Ishikawa (cell line): Measurements from ENCODE around the gene PGAP6.

Source experiments
- CEBPB ChIP-seq: IDR thresholded peaks from 2 replicates; pipeline ENCODE4 v1.6.1; 2012
- CREB1 ChIP-seq: IDR thresholded peaks from 2 replicates; pipeline ENCODE4 v1.6.1; 2012; ENCODE audit warnings: low read depth
- EGR1 ChIP-seq: IDR thresholded peaks from 2 replicates; pipeline ENCODE4 v1.6.1; 2012
- EP300 ChIP-seq: IDR thresholded peaks from 2 replicates; pipeline ENCODE4 v1.6.1; 2012; ENCODE audit warnings: borderline replicate concordance
- FOXM1 ChIP-seq: IDR thresholded peaks from 2 replicates; pipeline ENCODE4 v1.6.1; 2012; ENCODE audit warnings: low read depth, borderline replicate concordance
- NFIC ChIP-seq: IDR thresholded peaks from 2 replicates; pipeline ENCODE4 v1.6.1; 2012
- RAD21 ChIP-seq: IDR thresholded peaks from 2 replicates; pipeline ENCODE4 v1.6.1; 2012; ENCODE audit warnings: low read depth
- REST ChIP-seq: IDR thresholded peaks from 2 replicates; pipeline ENCODE4 v1.6.1; 2012; ENCODE audit warnings: low read depth, mild to moderate bottlenecking
- TAF1 ChIP-seq: IDR thresholded peaks from 2 replicates; pipeline ENCODE4 v1.6.1; 2012; ENCODE audit warnings: low read depth, mild to moderate bottlenecking
- TCF12 ChIP-seq: IDR thresholded peaks from 2 replicates; pipeline ENCODE4 v1.6.1; 2012; ENCODE audit warnings: low read depth
- TEAD4 ChIP-seq: IDR thresholded peaks from 2 replicates; pipeline ENCODE4 v1.6.1; 2012
- YY1 ChIP-seq: IDR thresholded peaks from 2 replicates; pipeline ENCODE4 v1.6.1; 2012; ENCODE audit warnings: low read depth
- ZBTB7A ChIP-seq: IDR thresholded peaks from 2 replicates; pipeline ENCODE4 v1.6.1; 2012; ENCODE audit warnings: low read depth
- TF ChIP-seq, protein P1 (sequence below): IDR thresholded peaks from 2 replicates; pipeline ENCODE4 v1.6.1; 2012
- TF ChIP-seq, protein P2 (sequence below): IDR thresholded peaks from 2 replicates; pipeline ENCODE4 v1.6.1; 2012

The PGAP6 gene

GRCh38 chr16:398561-399339, 17.0 kb upstream of the PGAP6 start:
- TF ChIP-seq FOXM1: no peak
- TF ChIP-seq, protein P1, sequence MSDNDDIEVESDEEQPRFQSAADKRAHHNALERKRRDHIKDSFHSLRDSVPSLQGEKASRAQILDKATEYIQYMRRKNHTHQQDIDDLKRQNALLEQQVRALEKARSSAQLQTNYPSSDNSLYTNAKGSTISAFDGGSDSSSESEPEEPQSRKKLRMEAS: no peak
- no peak for TF ChIP-seq RAD21
- no peak for TF ChIP-seq ZBTB7A
- TF ChIP-seq TCF12: no peak
- TF ChIP-seq TAF1: no peak
- TF ChIP-seq EGR1: no peak
- no peak for TF ChIP-seq TEAD4
- no peak for TF ChIP-seq CEBPB
- TF ChIP-seq, protein P2, sequence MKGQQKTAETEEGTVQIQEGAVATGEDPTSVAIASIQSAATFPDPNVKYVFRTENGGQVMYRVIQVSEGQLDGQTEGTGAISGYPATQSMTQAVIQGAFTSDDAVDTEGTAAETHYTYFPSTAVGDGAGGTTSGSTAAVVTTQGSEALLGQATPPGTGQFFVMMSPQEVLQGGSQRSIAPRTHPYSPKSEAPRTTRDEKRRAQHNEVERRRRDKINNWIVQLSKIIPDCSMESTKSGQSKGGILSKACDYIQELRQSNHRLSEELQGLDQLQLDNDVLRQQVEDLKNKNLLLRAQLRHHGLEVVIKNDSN: no peak
- no peak for TF ChIP-seq CREB1
- TF ChIP-seq YY1: no peak
- no peak for TF ChIP-seq REST
- TF ChIP-seq NFIC: no peak
- TF ChIP-seq EP300: no peak

DNA sequence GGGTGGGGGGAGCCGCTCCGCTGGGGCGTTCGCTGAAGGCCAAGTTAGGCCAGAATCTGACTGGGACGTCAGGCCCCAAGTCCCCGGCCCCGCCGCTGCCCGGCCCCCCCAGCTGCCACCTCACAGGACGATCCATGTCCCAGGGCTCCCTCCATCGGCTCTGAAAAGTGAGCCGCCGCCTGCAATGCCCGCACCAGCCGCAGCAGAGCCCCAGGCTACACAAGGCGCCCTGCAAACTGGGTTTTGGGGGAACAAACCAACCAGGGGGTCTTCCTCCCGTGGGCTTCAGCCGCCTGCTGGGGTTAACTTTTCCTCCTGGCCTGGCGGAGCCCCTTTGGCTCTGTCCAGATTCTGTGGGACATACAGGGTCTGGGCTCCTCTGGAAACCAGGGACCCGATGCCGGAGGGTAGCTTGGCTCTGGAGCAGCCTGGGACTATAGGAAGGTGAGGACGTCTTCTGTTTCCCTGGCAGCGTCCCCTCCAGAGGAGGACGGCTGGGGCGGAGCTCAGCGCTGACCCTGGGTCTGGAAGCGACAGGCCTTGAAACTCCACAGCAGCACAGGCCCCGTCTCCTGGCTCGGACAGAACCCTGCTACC, 16.1 kb upstream of the PGAP6 start:
- no peak for TF ChIP-seq FOXM1
- peak; percentile 23; the same call in 1 of the 2 replicates for TF ChIP-seq ZBTB7A

GRCh38 chr16:397135-397661, 15.4 kb upstream of the PGAP6 start, which contains the start of gene NME4:
TSS of gene NME4 (plus strand) at chr16:397199. CDS start at chr16:397223, 24 bp downstream.
- TF ChIP-seq NFIC (no peak), ZBTB7A (peak; percentile 83)

GRCh38 chr16:396605-397004, 14.8 kb upstream of the PGAP6 start:
- TF ChIP-seq, protein P1: no peak
- TF ChIP-seq, protein P2: no peak
- TF ChIP-seq CREB1 (no peak), EP300 (no peak), RAD21 (no peak)

- TF ChIP-seq EGR1: no peak
- TF ChIP-seq TEAD4: no peak
- no peak for TF ChIP-seq RAD21
- no peak for TF ChIP-seq YY1
- TF ChIP-seq, protein P2: no peak
- no peak for TF ChIP-seq CEBPB
- no peak for TF ChIP-seq ZBTB7A
- TF ChIP-seq NFIC: no peak
- TF ChIP-seq, protein P1: no peak
- no peak for TF ChIP-seq EP300
- TF ChIP-seq CREB1: no peak
- no peak for TF ChIP-seq FOXM1
- TF ChIP-seq TCF12: no peak
- no peak for TF ChIP-seq REST
- no peak for TF ChIP-seq TAF1
These were observed 14.4 kb upstream of the PGAP6 start for GRCh38 chr16:396199-396598.
